GM18511 (cell line): Measurements from ENCODE around the gene FBXO27.
"Not testable (repeated sequence)": the region's sequence is repeated elsewhere in the genome, so short reads cannot be mapped to it uniquely, and the experiment has no call there.

ENCODE experiments used
- ATAC-seq: cut with Tn5 transposase; IDR thresholded peaks from one replicate; pipeline ENCODE4 v1.9.1; 2021; ENCODE audit warnings: mild to moderate bottlenecking, moderate library complexity; ENCODE audit not compliant: unreplicated experiment

Gene FBXO27

GRCh38 chr19:39045506-39045905 lies 13.2 kb upstream of the FBXO27 start:
- no peak for ATAC-seq

GRCh38 chr19:39038098-39038497 lies 5.7 kb upstream of the FBXO27 start:
- ATAC-seq, result no peak

GRCh38 chr19:39037194-39037593 lies 4.8 kb upstream of the FBXO27 start:
- ATAC-seq, result no peak

GRCh38 chr19:39036581-39036980 lies 4.2 kb upstream of the FBXO27 start:
- no peak for ATAC-seq

- ATAC-seq, result peak; percentile 88
Observed at GRCh38 chr19:39031368-39032062, 834 bp downstream of the FBXO27 start.

- no peak for ATAC-seq
Observed at GRCh38 chr19:39030854-39031367, 1.4 kb downstream of the FBXO27 start.

- ATAC-seq, result no peak
Observed at GRCh38 chr19:39024875-39025641, 7.3 kb downstream of the FBXO27 start.

GRCh38 chr19:39021063-39021462 lies 11.3 kb downstream of the FBXO27 start:
- ATAC-seq, result no peak

- ATAC-seq, result no peak
Observed at GRCh38 chr19:39017646-39018045, 14.7 kb downstream of the FBXO27 start.

GRCh38 chr19:39017026-39017425 lies 15.3 kb downstream of the FBXO27 start:
- no peak for ATAC-seq

GRCh38 chr19:39014037-39014436 lies 18.3 kb downstream of the FBXO27 start:
- ATAC-seq, result no peak

GRCh38 chr19:39009001-39009400 lies 23.3 kb downstream of the FBXO27 start:
- ATAC-seq, result no peak

GRCh38 chr19:39008137-39008536 lies 24.2 kb downstream of the FBXO27 start:
- no peak for ATAC-seq

- ATAC-seq, result no peak
Observed at GRCh38 chr19:39007096-39007495, 25.3 kb downstream of the FBXO27 start.

- ATAC-seq, result no peak
Observed at GRCh38 chr19:39004403-39004802, 27.9 kb downstream of the FBXO27 start.

- no peak for ATAC-seq
Observed at GRCh38 chr19:39003796-39004195, 28.6 kb downstream of the FBXO27 start.

- ATAC-seq, result no peak
Observed at GRCh38 chr19:39003188-39003587, 29.2 kb downstream of the FBXO27 start.

GRCh38 chr19:39001041-39001440 lies 31.3 kb downstream of the FBXO27 start:
- ATAC-seq, result no peak

- not testable (repeated sequence) for ATAC-seq
Observed at GRCh38 chr19:38997576-38997975, 34.8 kb downstream of the FBXO27 start.

GRCh38 chr19:38993271-38993670 lies 39.1 kb downstream of the FBXO27 start:
- ATAC-seq, result no peak

- ATAC-seq, result no peak
Observed at GRCh38 chr19:38990949-38991697, 41.2 kb downstream of the FBXO27 start.
